Neural crest cell (in vitro differentiated cells): Measurements from ENCODE around the gene ZNF358. TPM values are rescaled to one million over a fixed set of nuclear protein-coding genes. Genes with fewer than 3 reads are reported as not detected.
A peak's percentile ranks its signal among the peaks of the same experiment; 100 is the strongest.

Source experiments
- DNase-seq: peaks from one replicate; pipeline ENCODE4 v3.0.0; 2021; ENCODE audit warnings: low read depth, mixed read lengths, low spot score
- H3K27ac Mint-ChIP-seq: one replicate; pipeline ENCODE4 v1.8.0; 2021; ENCODE audit warnings: mild to moderate bottlenecking, mixed read lengths; ENCODE audit not compliant: unreplicated experiment
- H3K27me3 Mint-ChIP-seq: 2 replicates; pipeline ENCODE4 v1.8.0; 2021; ENCODE audit warnings: low read depth, mild to moderate bottlenecking, mixed read lengths
- H3K36me3 Mint-ChIP-seq: 2 replicates; pipeline ENCODE4 v1.8.0; 2021; ENCODE audit warnings: low read depth, mild to moderate bottlenecking, mixed read lengths
- H3K4me1 Mint-ChIP-seq: 2 replicates; pipeline ENCODE4 v1.8.0; 2021; ENCODE audit warnings: mixed read lengths
- H3K4me3 Mint-ChIP-seq: one replicate; pipeline ENCODE4 v1.8.0; 2021; ENCODE audit warnings: mild to moderate bottlenecking, mixed read lengths
- H3K9me3 Mint-ChIP-seq: 2 replicates; pipeline ENCODE4 v1.8.0; 2021; ENCODE audit warnings: mixed read lengths
- total RNA-seq: library from RNA; stranded (reverse); gene quantifications from 2 replicates; pipeline ENCODE4 v1.2.1, GENCODE V29; 2021
- TF ChIP-seq, protein P1 (sequence below): fragments of 200-600 bp; sonication (generic); conservative IDR thresholded peaks from 2 replicates; pipeline ENCODE4 v1.5.0; 2021; ENCODE audit warnings: antibody characterized with exemption, mild to moderate bottlenecking

ZNF358 gene
- total RNA-seq, 1 donor from 2014 or later = 75.6 TPM

DNA sequence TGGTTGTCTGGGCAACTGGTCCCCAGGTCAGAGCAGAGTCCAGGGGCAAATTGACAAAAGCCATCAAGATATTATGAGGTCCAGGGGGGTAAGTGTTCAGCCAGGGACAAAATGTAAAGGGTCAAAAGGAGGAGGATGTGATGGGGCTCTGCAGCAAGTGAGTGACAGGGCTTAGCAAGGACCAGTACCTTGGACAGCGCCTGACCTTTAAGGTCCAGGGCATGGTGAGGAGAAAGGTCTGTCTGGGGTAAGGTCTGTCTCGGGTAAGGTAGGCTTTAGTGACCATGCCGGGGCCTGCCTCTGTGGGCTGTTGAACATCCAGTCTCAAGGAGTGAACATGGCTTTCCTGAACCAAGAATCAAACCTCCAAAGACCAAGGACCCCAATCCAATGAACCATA is 6.3 kb upstream of the ZNF358 start:
- peaks cover 7% of the 10 kb centered on the region for H3K4me1 Mint-ChIP-seq
- no peak overlapping the region for H3K27ac Mint-ChIP-seq
- DNase-seq = no peak
- H3K36me3 Mint-ChIP-seq = no peaks in the 10 kb centered on the region
- H3K27me3 Mint-ChIP-seq = peaks cover 16% of the 10 kb centered on the region
- H3K4me3 Mint-ChIP-seq = no peak overlapping the region
- H3K9me3 Mint-ChIP-seq = no peaks in the 10 kb centered on the region
- TF ChIP-seq, protein P1, sequence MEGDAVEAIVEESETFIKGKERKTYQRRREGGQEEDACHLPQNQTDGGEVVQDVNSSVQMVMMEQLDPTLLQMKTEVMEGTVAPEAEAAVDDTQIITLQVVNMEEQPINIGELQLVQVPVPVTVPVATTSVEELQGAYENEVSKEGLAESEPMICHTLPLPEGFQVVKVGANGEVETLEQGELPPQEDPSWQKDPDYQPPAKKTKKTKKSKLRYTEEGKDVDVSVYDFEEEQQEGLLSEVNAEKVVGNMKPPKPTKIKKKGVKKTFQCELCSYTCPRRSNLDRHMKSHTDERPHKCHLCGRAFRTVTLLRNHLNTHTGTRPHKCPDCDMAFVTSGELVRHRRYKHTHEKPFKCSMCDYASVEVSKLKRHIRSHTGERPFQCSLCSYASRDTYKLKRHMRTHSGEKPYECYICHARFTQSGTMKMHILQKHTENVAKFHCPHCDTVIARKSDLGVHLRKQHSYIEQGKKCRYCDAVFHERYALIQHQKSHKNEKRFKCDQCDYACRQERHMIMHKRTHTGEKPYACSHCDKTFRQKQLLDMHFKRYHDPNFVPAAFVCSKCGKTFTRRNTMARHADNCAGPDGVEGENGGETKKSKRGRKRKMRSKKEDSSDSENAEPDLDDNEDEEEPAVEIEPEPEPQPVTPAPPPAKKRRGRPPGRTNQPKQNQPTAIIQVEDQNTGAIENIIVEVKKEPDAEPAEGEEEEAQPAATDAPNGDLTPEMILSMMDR = no peak

DNA sequence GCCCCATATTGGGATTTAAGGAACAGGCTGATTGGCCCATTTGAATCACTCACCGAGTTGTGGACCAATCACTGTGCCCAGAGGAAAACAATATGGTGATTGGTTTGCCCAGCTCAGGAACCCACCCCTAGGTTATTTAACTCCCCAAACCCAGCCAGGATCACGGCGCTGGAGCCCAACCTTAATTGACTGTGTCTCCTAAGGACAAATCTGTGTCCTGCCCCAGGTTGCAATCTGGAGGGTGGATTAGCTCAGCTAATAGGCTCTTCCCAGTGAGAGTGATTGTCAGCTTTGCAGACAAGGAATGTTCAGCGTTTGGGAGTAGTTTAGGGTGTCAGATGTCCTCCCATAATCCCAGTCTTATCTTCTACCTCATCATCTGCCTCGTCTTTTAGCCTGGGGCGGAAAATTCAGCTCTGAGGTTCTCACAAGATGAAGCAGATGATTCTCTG is 3.5 kb upstream of the ZNF358 start:
- Mint-ChIP-seq H3K36me3 (no peaks in the 10 kb centered on the region), H3K27ac (no peak overlapping the region)

DNA sequence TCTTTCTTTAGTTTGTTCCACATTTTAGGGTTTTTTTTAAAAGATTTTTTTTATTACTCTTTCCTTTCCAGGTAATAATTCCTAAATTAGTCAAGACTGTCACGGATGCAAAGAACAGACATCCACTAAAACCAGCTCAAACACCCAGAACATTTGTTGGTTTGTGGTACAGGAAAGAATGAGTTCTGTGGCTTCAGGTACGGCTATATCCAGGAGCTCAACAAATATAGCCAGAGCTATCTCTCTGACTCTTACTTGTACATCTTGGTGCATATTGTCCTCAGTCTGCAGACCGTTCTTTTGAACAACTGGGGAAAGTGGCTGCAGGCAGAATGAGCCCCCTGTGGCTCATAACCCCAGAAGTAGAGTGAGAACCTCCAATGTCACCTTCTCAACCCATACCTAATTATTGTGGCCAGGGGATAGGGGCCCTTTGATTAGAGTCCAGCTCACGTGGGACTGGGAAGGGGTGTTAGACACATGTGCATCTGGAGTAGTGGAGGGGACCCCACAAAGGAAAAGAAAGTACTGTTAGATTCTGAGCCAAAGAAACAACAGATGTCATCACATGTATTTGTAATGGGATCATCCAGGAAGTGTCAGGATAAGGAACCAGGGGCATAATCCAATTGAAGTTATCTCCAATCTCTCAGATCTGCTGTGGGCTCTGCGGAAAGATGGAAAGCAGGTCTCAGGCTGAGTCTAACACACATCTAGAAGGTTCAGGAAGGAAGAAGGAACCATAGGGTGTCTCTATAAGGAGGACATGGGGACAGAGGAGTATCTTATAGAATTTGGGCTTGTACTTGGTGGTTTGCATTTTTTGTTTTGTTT is 1.9 kb upstream of the ZNF358 start:
- TF ChIP-seq, protein P1 = no peak
- H3K36me3 Mint-ChIP-seq = peaks cover under 1% of the 10 kb centered on the region
- H3K27me3 Mint-ChIP-seq = peaks cover 5% of the 10 kb centered on the region
- DNase-seq = no peak
- H3K4me3 Mint-ChIP-seq = peak overlapping the region; percentile 84
- H3K27ac Mint-ChIP-seq = no peak overlapping the region
- no peaks in the 10 kb centered on the region for H3K9me3 Mint-ChIP-seq
- H3K4me1 Mint-ChIP-seq = peaks cover 23% of the 10 kb centered on the region

More for the DNA sequence above, 3.5 kb upstream of the ZNF358 start:
- Mint-ChIP-seq H3K27me3 (peaks cover 9% of the 10 kb centered on the region), H3K4me1 (peaks cover 20% of the 10 kb centered on the region), H3K4me3 (no peak overlapping the region), H3K9me3 (no peaks in the 10 kb centered on the region)
- no peak for DNase-seq
- TF ChIP-seq, protein P1 = no peak

DNA sequence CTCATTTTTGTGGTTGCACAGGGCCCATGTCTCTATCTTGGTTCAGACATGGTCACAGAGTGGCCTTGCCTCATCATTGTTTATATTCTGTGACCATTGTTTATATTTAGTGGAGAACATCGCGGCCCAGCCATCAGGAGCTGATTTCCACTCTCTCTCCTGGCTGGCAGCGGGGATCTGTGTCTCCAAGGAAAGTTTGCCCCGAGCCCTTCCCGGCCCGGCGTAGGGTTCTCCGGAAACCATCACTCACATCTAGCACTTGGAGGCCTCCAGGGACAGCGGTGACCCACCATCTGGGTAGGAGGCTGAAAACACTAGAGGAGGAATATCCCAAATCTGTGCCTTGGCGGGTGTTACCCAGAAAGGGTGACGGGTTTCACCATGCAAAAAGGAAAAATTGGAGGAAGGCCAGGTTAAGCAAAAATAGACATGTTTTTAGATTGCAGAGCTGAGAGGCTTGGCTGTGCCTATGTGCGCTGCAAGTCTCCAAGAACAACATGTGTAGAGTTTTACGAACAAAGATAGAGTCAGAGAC is 726 bp upstream of the ZNF358 start:
- Mint-ChIP-seq H3K9me3 (no peaks in the 10 kb centered on the region), H3K36me3 (peaks cover 4% of the 10 kb centered on the region), H3K4me1 (peaks cover 23% of the 10 kb centered on the region), H3K4me3 (peak overlapping the region; percentile 84), H3K27me3 (peaks cover under 1% of the 10 kb centered on the region), H3K27ac (peak overlapping the region; percentile 96)
- DNase-seq = no peak
- TF ChIP-seq, protein P1 = no peak

DNA sequence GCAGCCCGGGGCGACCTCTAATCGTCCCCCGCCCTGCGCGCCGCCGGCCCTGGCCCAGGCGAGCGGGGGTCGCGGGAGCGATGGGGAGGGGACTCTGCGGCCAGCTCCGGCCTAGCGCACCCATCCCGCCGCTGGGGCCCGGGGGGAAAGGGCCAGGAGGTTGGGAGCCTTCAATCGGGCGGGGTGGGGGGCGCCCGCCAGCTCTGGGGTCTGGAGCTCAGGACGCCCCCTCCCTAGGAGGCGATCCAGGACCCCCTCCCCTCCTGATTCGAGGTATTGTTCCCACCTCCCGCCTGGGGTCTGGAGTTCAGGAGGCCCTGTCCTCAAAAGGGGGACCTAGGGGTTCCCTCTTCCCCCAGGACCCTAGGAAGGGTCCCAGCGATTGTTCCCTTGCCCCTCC is 430 bp downstream of the ZNF358 start:
- TF ChIP-seq, protein P1 = no peak
- no peak for DNase-seq

More for the DNA sequence above, 430 bp downstream of the ZNF358 start:
- Mint-ChIP-seq H3K27me3 (no peaks in the 10 kb centered on the region), H3K27ac (peak overlapping the region; percentile 93), H3K4me1 (peaks cover 26% of the 10 kb centered on the region), H3K9me3 (no peaks in the 10 kb centered on the region), H3K36me3 (peaks cover 4% of the 10 kb centered on the region), H3K4me3 (peak overlapping the region; percentile 92)
